HepG2 (cell line): ENCODE results near the gene TMEM174. TPM values are rescaled to one million over a fixed set of nuclear protein-coding genes. Genes with fewer than 3 reads are reported as not detected.

Experiments
- ATAC-seq: fragments of 200-7000 bp; cut with Tn5 transposase; 3 replicates; pipeline ENCODE4 v1.9.1; 2020; ENCODE audit warnings: mild to moderate bottlenecking, moderate library complexity
- BruUV-seq: library from RNA; stranded (reverse); fragments of 400-500 nt; replicated peaks from 2 replicates; lab custom pipeline; 2021; lab: Mats Ljungman, UMichigan
- CTCF ChIA-PET: fragments of 300-600 bp; formaldehyde crosslinking; extraction: SDS; loops from one replicate; lab custom pipeline; 2021; ENCODE audit warnings: low total read pairs, inconsistent platforms, low intra/inter-chr PET ratio; lab: Yijun Ruan, JAX
- POLR2A ChIA-PET: fragments of 350-600 bp; sonication (Branson Sonifier 250); formaldehyde crosslinking; loops from one replicate; lab custom pipeline; 2020; ENCODE audit warnings: antibody characterized with exemption, inconsistent platforms; lab: Yijun Ruan, JAX
- DNase-seq: peaks from one replicate; pipeline ENCODE4 v3.0.0-alpha.2; 2015; ENCODE audit warnings: low spot score
- FAIRE-seq: peaks from 3 replicates; lab custom pipeline; 2011; peaks lifted over from hg19 to GRCh38; lab: Jason Lieb, UNC
- H2AFZ ChIP-seq: one replicate; pipeline ENCODE4 v1.6.1; 2011; ENCODE audit warnings: low read length, inconsistent platforms
- H3K27ac ChIP-seq: fragments of 300-600 bp; 3 replicates; pipeline ENCODE4 v1.8.0; 2011; ENCODE audit warnings: mixed run types, mild to moderate bottlenecking, mixed read lengths, low read length, inconsistent platforms; ENCODE audit not compliant: insufficient read depth; ENCODE audit errors: extremely low read length
- H3K27me3 ChIP-seq, 2 experiments: fragments of 200-600 bp in 1 of 2; 2 replicates in 1 of 2; 3 replicates in 1 of 2; pipeline versions ENCODE4 v1.6.0 to v1.8.0; 2011; ENCODE audit warnings: low read length in 2 of 2, mild to moderate bottlenecking in 2 of 2, moderate library complexity in 2 of 2, inconsistent platforms in 1 of 2; ENCODE audit not compliant: insufficient read depth in 2 of 2, control insufficient read depth in 1 of 2
- H3K36me3 ChIP-seq, 2 experiments: fragments of 200-600 bp in 1 of 2; replicated peaks in 1 of 2; 2 replicates in 1 of 2; 3 replicates in 1 of 2; pipeline versions ENCODE4 v1.5.1 to v1.8.0; 2011; ENCODE audit warnings: low read length in 2 of 2, inconsistent platforms in 1 of 2; ENCODE audit not compliant: insufficient read depth in 2 of 2, control insufficient read depth in 1 of 2
- H3K4me1 ChIP-seq: 2 replicates; pipeline ENCODE4 v1.5.1; 2012; ENCODE audit warnings: low read length, inconsistent platforms; ENCODE audit not compliant: insufficient read depth
- H3K4me2 ChIP-seq: 2 replicates; pipeline ENCODE4 v1.6.0; 2011; ENCODE audit warnings: low read depth, low read length, inconsistent platforms
- H3K4me3 ChIP-seq, 3 experiments: fragments of 200-600 bp in 1 of 3; sonication (generic), shearing (Covaris generic) in 1 of 3; replicated peaks in 1 of 3; 2 replicates each; pipeline ENCODE4 v1.5.1; 2011 to 2016; ENCODE audit warnings: low read length in 3 of 3, inconsistent platforms in 2 of 3, low read depth in 2 of 3, mild to moderate bottlenecking in 2 of 3, control low read depth in 1 of 3, mixed read lengths in 1 of 3; ENCODE audit not compliant: insufficient read depth in 1 of 3
- H3K79me2 ChIP-seq: one replicate; pipeline ENCODE4 v1.6.1; 2011; ENCODE audit warnings: low read length, inconsistent platforms; ENCODE audit not compliant: insufficient read depth
- H3K9ac ChIP-seq: 2 replicates; pipeline ENCODE4 v1.6.0; 2011; ENCODE audit warnings: mild to moderate bottlenecking, low read depth, low read length, inconsistent platforms; ENCODE audit not compliant: insufficient read depth
- H3K9me3 ChIP-seq: 2 replicates; pipeline ENCODE4 v1.5.1; 2012; ENCODE audit warnings: mild to moderate bottlenecking, low read length
- H4K20me1 ChIP-seq: 2 replicates; pipeline ENCODE4 v1.6.0; 2011; ENCODE audit warnings: inconsistent platforms, mild to moderate bottlenecking, low read length, moderate library complexity; ENCODE audit not compliant: insufficient read depth
- BCL6 ChIP-seq: IDR thresholded peaks from 2 replicates; pipeline ENCODE4 v1.6.1; 2016; ENCODE audit warnings: missing genetic modification reagents, missing compliant biosample characterization
- CBX5 ChIP-seq: sonication (generic); formaldehyde crosslinking; IDR thresholded peaks from 2 replicates; pipeline ENCODE4 v1.4.0; 2020; ENCODE audit warnings: missing genetic modification reagents, borderline replicate concordance
- EZH2 ChIP-seq: conservative IDR thresholded peaks from 2 replicates; pipeline ENCODE4 v1.6.1; 2012; ENCODE audit warnings: mild to moderate bottlenecking, low read depth, low read length, moderate library complexity
- MED1 ChIP-seq: sonication (generic); formaldehyde crosslinking; IDR thresholded peaks from 2 replicates; pipeline ENCODE4 v1.4.0; 2020; ENCODE audit warnings: missing genetic modification reagents
- RBM22 ChIP-seq: fragments of 200-400 bp; formaldehyde crosslinking; optimal IDR thresholded peaks from 2 replicates; pipeline ENCODE3; 2017; ENCODE audit warnings: mild to moderate bottlenecking, low read length, moderate library complexity
- REL ChIP-seq: sonication (generic); formaldehyde crosslinking; conservative IDR thresholded peaks from 2 replicates; pipeline ENCODE4 v1.8.0; 2022; ENCODE audit warnings: mild to moderate bottlenecking, missing genetic modification reagents, moderate library complexity
- SAP130 ChIP-seq: IDR thresholded peaks from 2 replicates; pipeline ENCODE4 v1.6.1; 2016; ENCODE audit warnings: low read depth
- SRSF9 ChIP-seq: fragments of 200-400 bp; formaldehyde crosslinking; IDR thresholded peaks from 2 replicates; pipeline ENCODE4 v1.6.1; 2018; ENCODE audit warnings: borderline replicate concordance, mild to moderate bottlenecking, low read depth, low read length; ENCODE audit not compliant: insufficient read depth, poor library complexity, severe bottlenecking
- ZBTB42 ChIP-seq: sonication (generic); formaldehyde crosslinking; IDR thresholded peaks from 2 replicates; pipeline ENCODE4 v1.5.0; 2020; ENCODE audit warnings: mild to moderate bottlenecking, missing genetic modification reagents
- ZMYM4 ChIP-seq: sonication (generic); formaldehyde crosslinking; IDR thresholded peaks from 2 replicates; pipeline ENCODE4 v1.8.1; 2023; ENCODE audit warnings: mild to moderate bottlenecking, missing genetic modification reagents
- ZNF20 ChIP-seq: sonication (generic); formaldehyde crosslinking; IDR thresholded peaks from 2 replicates; pipeline ENCODE4 v1.4.0; 2020; ENCODE audit warnings: mild to moderate bottlenecking, moderate library complexity, missing genetic modification reagents
- ZNF501 ChIP-seq: sonication (generic); formaldehyde crosslinking; IDR thresholded peaks from 2 replicates; pipeline ENCODE4 v1.5.1; 2020; ENCODE audit warnings: mild to moderate bottlenecking, moderate library complexity, missing genetic modification reagents
- ZNF598 ChIP-seq: sonication (generic); formaldehyde crosslinking; IDR thresholded peaks from 2 replicates; pipeline ENCODE4 v1.5.1; 2020; ENCODE audit warnings: mild to moderate bottlenecking, missing genetic modification reagents, borderline replicate concordance
- ZNF678 ChIP-seq: sonication (generic); formaldehyde crosslinking; IDR thresholded peaks from 2 replicates; pipeline ENCODE4 v1.4.0; 2020; ENCODE audit warnings: mild to moderate bottlenecking, missing genetic modification reagents
- ZNF747 ChIP-seq: sonication (generic); formaldehyde crosslinking; IDR thresholded peaks from 2 replicates; pipeline ENCODE4 v1.8.1; 2023; ENCODE audit warnings: missing genetic modification reagents, mild to moderate bottlenecking, borderline replicate concordance
- ZNF766 ChIP-seq: sonication (generic); formaldehyde crosslinking; IDR thresholded peaks from 2 replicates; pipeline ENCODE4 v1.5.0; 2020; ENCODE audit warnings: missing genetic modification reagents, borderline replicate concordance
- ZNF776 ChIP-seq: sonication (generic); formaldehyde crosslinking; IDR thresholded peaks from 2 replicates; pipeline ENCODE4 v1.4.0; 2020; ENCODE audit warnings: mild to moderate bottlenecking, missing genetic modification reagents
- ZSCAN22 ChIP-seq: sonication (generic); formaldehyde crosslinking; IDR thresholded peaks from 2 replicates; pipeline ENCODE4 v1.4.0; 2020; ENCODE audit warnings: mild to moderate bottlenecking, missing genetic modification reagents
- WGBS: methylation state at CpG from one replicate; pipeline ENCODE4 v1.1.6; 2017; ENCODE audit warnings: low lambda C conversion rate; 5-methylcytosine and 5-hydroxymethylcytosine counted together
- in situ Hi-C: cut with HindIII; loops from 2 replicates; pipeline ENCODE4 v1.10.0; 2017; ENCODE audit warnings: low pct_unique_long_range_greater_than_20kb; ENCODE audit not compliant: extremely low pct_ligation_motif_present
- intact Hi-C: fragments of 100-400 bp; cut with micrococcal nuclease; formaldehyde crosslinking; loops from one replicate; pipeline ENCODE4 v1.10.0; 2022; ENCODE audit not compliant: unreplicated experiment
- polyA plus RNA-seq, 8 experiments: library from polyadenylated mRNA; depleted of rRNA in 3 of 8; stranded (reverse) in 7 of 8; unstranded in 1 of 8; fragments of >200 nt; fragmentation: Illumina TruSeq in 4 of 8; extraction: Trizol in 4 of 8; gene quantifications; 2 replicates each; pipeline versions ENCODE4 v1.2.1 to v1.2.3, GENCODE V29; 2011 to 2016; ENCODE audit warnings: low read depth in 4 of 8, missing spikeins in 1 of 8, mixed read lengths in 1 of 8; ENCODE audit not compliant: insufficient read depth in 1 of 8
- total RNA-seq, 5 experiments: library from RNA; depleted of rRNA; stranded (reverse); fragments of >200 nt; fragmentation: Illumina TruSeq; extraction: Trizol; gene quantifications; 2 replicates each; pipeline ENCODE4 v1.2.3, GENCODE V29; 2016; ENCODE audit warnings: low read depth in 1 of 5
- TF ChIP-seq, protein P1 (sequence below): sonication (generic); formaldehyde crosslinking; IDR thresholded peaks from 2 replicates; pipeline ENCODE4 v1.4.0; 2020; ENCODE audit warnings: missing genetic modification reagents
- TF ChIP-seq, protein P2 (sequence below): sonication (generic); formaldehyde crosslinking; IDR thresholded peaks from 2 replicates; pipeline ENCODE4 v1.4.0; 2020; ENCODE audit warnings: low read depth, mild to moderate bottlenecking, missing genetic modification reagents

Gene TMEM174
- total and polyA plus RNA-seq, 2 of the 13 experiments (the other 11 are each of a cell fraction or from before 2014, with no cell fraction given): not detected

DNA sequence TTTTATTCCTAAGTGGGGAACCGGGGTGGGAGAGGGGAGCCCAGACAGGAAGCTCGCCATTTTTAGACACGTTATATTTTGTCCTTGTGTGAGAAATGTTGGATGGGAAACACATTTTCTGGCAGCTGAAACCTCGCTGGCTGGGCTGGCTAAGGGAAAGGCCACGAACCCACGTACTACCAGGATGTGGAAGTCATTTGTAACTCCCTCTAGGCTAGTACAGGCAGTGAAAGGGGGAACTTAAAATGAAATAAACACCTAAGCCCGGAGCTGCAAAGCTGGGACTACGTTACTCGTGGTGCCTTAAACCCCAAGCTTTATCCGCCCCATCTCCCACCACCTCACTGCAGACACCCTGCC, 42.5 kb downstream of the TMEM174 start (continued):
- TF ChIP-seq ZNF747 (CRISPR knock-in tag) (no peak), RBM22 (no peak), ZMYM4 (CRISPR knock-in tag) (no peak), SAP130 (CRISPR knock-in tag) (no peak), REL (CRISPR knock-in tag) (no peak), ZNF501 (CRISPR knock-in tag) (no peak)

DNA sequence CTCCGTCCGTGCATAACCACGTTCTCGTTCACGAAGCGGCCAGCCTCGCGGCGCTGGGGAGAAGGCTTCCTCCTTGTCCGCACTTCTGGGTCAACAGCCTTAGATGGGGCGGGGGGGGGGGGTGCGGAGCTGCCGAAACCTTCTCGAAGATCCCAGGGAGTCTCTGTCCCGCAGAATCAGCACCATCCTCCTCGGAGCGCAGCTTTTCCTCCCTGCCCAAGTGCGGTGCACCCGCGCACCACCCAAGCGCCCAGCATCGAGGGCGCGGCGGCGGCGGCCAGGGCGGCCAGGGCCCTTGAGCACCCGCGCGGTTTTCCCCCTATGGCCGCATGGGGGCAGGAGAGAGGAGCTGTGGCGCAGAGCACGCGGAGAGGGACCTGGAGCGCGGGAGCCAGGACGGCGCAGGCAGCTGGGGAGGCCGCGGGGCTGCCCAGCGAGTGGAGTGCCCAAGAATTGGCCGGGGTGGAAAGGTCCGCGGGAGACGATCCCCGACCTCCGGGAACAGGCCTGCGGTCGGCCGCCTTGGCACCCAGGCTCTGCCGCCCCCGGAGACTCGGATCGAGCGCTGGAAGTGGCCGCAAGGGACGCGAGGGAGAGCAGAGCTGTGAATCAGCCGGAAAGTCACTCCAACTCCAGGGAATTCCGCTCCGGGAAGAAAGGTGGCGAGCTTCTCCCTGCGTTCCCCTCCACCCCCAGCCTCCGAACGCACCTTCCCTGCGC, 43.1 kb downstream of the TMEM174 start:
- Histone ChIP-seq H3K9ac (no peak overlapping the region), H3K27me3 (peaks cover 4 to 33% of the 10 kb centered on the region in 2 experiments), H3K9me3 (no peaks in the 10 kb centered on the region), H3K4me3 (peak overlapping the region in 2 of 3 experiments; percentile 36 to 64; a peak in 3 of 6 replicates), H4K20me1 (no peaks in the 10 kb centered on the region), H2AFZ (no peak overlapping the region), H3K4me1 (0 out of 2 replicates have a peak, but pooled peaks cover 6% of the 10 kb centered on the region), H3K27ac (no peak overlapping the region), H3K4me2 (peak overlapping the region; percentile 75), H3K36me3 (no peaks in the 10 kb centered on the region), H3K79me2 (no peaks in the 10 kb centered on the region)
- no TSS peak for BruUV-seq
- FAIRE-seq (no peak), ATAC-seq (peak; percentile 99), DNase-seq (peak; percentile 49)
- in situ Hi-C loops: loop anchor here (10.0 kb wide), 1 partner anchor 229 kb away; the partner anchor contains the start of gene FOXD1
- whole genome bisulfite sequencing: 2% methylated on average over 15 of the region's 67 CpGs
- ChIA-PET CTCF (interaction anchor here (2.2 kb wide), 1 partner anchor 235 kb away, joined by 11 read pairs; no protein-coding TSS in a partner anchor), POLR2A (interaction anchor here (1.1 kb wide), 1 partner anchor 235 kb away, joined by 3 read pairs; no protein-coding TSS in a partner anchor)
- intact Hi-C loops: loop anchor here (1.0 kb wide), 1 partner anchor 235 kb away; no protein-coding TSS in a partner anchor
- TF ChIP-seq ZNF20 (CRISPR knock-in tag) (no peak), SRSF9 (no peak), ZBTB42 (no peak), BCL6 (CRISPR knock-in tag) (peak; percentile 40; the same call in 1 of the 2 replicates), ZNF678 (CRISPR knock-in tag) (peak; percentile 88; the same call in 1 of the 2 replicates), ZNF766 (CRISPR knock-in tag) (peak; percentile 76; the same call in 1 of the 2 replicates), ZNF776 (CRISPR knock-in tag) (peak; percentile 72; the same call in 1 of the 2 replicates), EZH2 (no peak), ZNF598 (CRISPR knock-in tag) (peak; percentile 90; the same call in 1 of the 2 replicates), MED1 (CRISPR knock-in tag) (peak; percentile 51; the same call in 1 of the 2 replicates), ZSCAN22 (0 out of 2 replicates have a peak, but pooled peaks have one; percentile 49), CBX5 (CRISPR knock-in tag) (peak; percentile 83; the same call in 1 of the 2 replicates)
- TF ChIP-seq, protein P1, sequence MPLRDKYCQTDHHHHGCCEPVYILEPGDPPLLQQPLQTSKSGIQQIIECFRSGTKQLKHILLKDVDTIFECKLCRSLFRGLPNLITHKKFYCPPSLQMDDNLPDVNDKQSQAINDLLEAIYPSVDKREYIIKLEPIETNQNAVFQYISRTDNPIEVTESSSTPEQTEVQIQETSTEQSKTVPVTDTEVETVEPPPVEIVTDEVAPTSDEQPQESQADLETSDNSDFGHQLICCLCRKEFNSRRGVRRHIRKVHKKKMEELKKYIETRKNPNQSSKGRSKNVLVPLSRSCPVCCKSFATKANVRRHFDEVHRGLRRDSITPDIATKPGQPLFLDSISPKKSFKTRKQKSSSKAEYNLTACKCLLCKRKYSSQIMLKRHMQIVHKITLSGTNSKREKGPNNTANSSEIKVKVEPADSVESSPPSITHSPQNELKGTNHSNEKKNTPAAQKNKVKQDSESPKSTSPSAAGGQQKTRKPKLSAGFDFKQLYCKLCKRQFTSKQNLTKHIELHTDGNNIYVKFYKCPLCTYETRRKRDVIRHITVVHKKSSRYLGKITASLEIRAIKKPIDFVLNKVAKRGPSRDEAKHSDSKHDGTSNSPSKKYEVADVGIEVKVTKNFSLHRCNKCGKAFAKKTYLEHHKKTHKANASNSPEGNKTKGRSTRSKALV: peak; percentile 99
- TF ChIP-seq, protein P2, sequence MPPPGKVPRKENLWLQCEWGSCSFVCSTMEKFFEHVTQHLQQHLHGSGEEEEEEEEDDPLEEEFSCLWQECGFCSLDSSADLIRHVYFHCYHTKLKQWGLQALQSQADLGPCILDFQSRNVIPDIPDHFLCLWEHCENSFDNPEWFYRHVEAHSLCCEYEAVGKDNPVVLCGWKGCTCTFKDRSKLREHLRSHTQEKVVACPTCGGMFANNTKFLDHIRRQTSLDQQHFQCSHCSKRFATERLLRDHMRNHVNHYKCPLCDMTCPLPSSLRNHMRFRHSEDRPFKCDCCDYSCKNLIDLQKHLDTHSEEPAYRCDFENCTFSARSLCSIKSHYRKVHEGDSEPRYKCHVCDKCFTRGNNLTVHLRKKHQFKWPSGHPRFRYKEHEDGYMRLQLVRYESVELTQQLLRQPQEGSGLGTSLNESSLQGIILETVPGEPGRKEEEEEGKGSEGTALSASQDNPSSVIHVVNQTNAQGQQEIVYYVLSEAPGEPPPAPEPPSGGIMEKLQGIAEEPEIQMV (CRISPR knock-in tag): peak; percentile 75; the same call in 1 of the 2 replicates
